Spinal cord (tissue), 10 donors: Measurements from ENCODE around the gene CDH13. TPM values are rescaled to one million over a fixed set of nuclear protein-coding genes. Genes with fewer than 3 reads are reported as not detected.

Source experiments
- DNase-seq, 6 donors: peaks; one replicate each; pipeline versions ENCODE4 v3.0.0 to v3.0.0-alpha.2; 2013 to 2015; ENCODE audit warnings: low spot score in 6 of 6, low read depth in 4 of 6
- H3K27ac ChIP-seq: one replicate; pipeline ENCODE4 v1.5.1; 2013; ENCODE audit warnings: low read depth, low read length, control low read depth
- H3K27me3 ChIP-seq: one replicate; pipeline ENCODE4 v1.6.1; 2013; ENCODE audit warnings: low read length; ENCODE audit not compliant: control insufficient read depth, insufficient read depth
- H3K36me3 ChIP-seq: one replicate; pipeline ENCODE4 v1.6.1; 2013; ENCODE audit warnings: low read length; ENCODE audit not compliant: control insufficient read depth, insufficient read depth
- H3K4me1 ChIP-seq: one replicate; pipeline ENCODE4 v1.6.1; 2013; ENCODE audit warnings: low read length; ENCODE audit not compliant: control insufficient read depth, insufficient read depth
- H3K4me3 ChIP-seq: one replicate; pipeline ENCODE4 v1.5.1; 2013; ENCODE audit warnings: low read depth, low read length, control low read depth
- H3K9me3 ChIP-seq: one replicate; pipeline ENCODE4 v1.6.1; 2013; ENCODE audit warnings: low read length; ENCODE audit not compliant: control insufficient read depth, insufficient read depth
- WGBS: methylation state at CpG from one replicate; pipeline ENCODE4 v1.1.5; 2013; ENCODE audit warnings: missing lambda C conversion rate; ENCODE audit not compliant: insufficient coverage; 5-methylcytosine and 5-hydroxymethylcytosine counted together
- polyA plus RNA-seq, 2 donors: library from polyadenylated mRNA; unstranded; fragments of 120-200 nt; gene quantifications; one replicate each; pipeline ENCODE4 v1.2.1, GENCODE V29; 2013; ENCODE audit not compliant: insufficient read length in 2 of 2
- total RNA-seq, 2 donors: library from RNA; depleted of rRNA in 1 of 2; stranded (reverse); fragments of 120-200 nt in 1 of 2; fragments of >200 nt in 1 of 2; gene quantifications; one replicate each; pipeline versions ENCODE4 v1.2.3 to v1.2.4, GENCODE V29; 2013 to 2014
- donor health status: healthy.

CDH13 gene
- total and polyA plus RNA-seq, 4 donors, result 34.5 to 82.3 (median 76.4) TPM

DNA sequence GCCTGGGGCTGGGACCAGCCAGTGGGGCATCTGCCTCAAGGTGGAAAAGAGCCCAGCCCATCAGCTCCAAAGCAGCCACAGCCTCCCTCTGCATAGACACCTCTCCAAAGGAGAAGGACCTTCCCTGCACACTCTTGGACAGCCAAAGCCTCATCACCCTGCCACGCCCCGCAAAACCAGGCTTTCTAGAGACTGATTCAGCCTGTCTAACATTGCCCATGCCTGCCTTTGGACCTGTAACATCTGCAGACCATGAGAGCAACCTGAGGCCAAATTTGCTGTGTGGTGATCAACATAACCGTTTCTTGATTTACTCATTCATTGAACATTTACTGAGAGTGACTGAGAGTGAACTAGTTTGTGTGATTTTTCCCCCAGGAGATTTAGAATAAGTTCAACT is 961.3 kb downstream of the CDH13 start:
- Histone ChIP-seq H3K36me3 (no peaks in the 10 kb centered on the region), H3K27me3 (no peaks in the 10 kb centered on the region), H3K27ac (no peak overlapping the region), H3K4me1 (peaks cover 8% of the 10 kb centered on the region), H3K4me3 (no peak overlapping the region), H3K9me3 (no peaks in the 10 kb centered on the region)
- 93% methylated on average over 2 of the region's 3 CpGs for WGBS
- no peak for DNase-seq

DNA sequence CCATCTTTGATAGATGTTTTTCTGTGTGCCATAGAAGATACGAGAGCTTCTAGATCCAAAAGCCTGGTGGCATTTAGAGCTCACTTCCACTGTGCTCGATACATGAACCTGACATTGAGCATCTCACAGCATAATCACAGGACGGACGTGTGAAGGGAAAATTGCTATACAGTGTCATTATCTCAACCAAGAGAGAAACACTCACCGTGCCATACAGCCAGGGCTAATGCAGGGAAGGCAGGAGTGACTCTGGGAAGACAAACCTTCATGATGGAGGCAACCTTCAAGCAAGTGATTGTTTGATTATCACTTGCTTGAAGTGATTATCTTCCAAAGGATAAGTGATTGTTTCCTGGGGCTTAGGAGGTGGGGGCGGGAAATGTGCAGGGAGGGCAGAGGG is 962.8 kb downstream of the CDH13 start:
- peaks cover 8% of the 10 kb centered on the region for H3K4me1 ChIP-seq
- WGBS, result 85% methylated on average over 5 of the region's 6 CpGs

DNA sequence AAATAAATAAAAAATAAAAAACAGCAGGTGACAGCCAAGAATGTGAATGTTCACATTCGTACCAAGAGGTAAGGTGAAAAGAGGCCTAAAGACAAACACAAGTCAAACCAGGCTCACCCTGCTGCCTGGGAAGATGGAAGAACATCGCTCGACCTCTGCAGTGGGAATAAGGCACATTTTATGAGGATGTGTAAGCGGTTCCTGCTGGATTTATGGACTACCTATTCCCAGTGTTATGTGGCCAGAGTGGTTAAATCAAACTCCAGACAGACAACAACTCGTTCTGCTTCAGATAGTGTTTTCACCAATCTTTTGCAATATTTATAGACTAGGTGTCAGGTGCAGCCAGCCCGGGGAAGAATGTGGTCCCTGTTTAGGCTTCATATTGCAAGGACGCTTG is 966.0 kb downstream of the CDH13 start:
- Histone ChIP-seq H3K27me3 (no peaks in the 10 kb centered on the region), H3K27ac (no peak overlapping the region), H3K4me3 (no peak overlapping the region), H3K36me3 (no peaks in the 10 kb centered on the region), H3K9me3 (no peaks in the 10 kb centered on the region), H3K4me1 (peaks cover 4% of the 10 kb centered on the region)
- DNase-seq, result peak in 1 of 6 donors; percentile 48
- 78% methylated on average over 5 of the region's 7 CpGs for WGBS

More for the DNA sequence above, 962.8 kb downstream of the CDH13 start:
- Histone ChIP-seq H3K4me3 (no peak overlapping the region), H3K27me3 (no peaks in the 10 kb centered on the region), H3K9me3 (no peaks in the 10 kb centered on the region), H3K36me3 (no peaks in the 10 kb centered on the region), H3K27ac (no peak overlapping the region)
- DNase-seq, result no peak

DNA sequence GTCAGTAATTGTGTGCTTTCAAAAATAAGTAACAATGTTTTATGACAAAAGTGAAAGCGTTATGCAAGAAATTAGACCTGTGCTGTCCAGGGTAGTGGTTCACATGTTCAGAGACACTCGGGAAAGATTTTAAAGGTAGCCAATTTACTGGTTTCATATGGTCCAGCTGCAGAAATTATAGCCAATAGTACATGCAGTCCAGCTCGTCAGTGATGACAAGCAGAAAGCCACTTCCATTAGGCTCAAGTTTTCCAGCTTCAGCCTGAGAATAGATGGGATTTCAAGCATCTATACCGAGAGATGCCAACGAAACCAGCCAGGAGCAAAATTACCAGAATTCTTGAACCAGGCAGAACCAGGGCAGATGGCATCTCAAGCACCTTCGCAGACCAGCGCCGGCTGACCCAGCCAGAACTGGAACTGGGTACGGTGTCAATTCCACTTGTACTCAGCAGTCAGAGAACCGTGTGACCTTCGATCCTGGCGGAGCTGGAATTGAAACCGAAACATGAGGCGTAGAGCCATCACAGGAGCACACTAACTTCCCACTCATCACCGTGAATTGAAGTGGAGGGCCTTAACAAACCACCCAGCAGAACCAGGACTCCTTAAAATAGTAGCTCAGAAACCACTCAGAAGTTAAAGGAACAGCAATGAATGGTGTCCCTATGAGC is 973.2 kb downstream of the CDH13 start:
- Histone ChIP-seq H3K9me3 (no peaks in the 10 kb centered on the region), H3K27me3 (no peaks in the 10 kb centered on the region), H3K4me1 (no peaks in the 10 kb centered on the region), H3K4me3 (no peak overlapping the region), H3K27ac (no peak overlapping the region), H3K36me3 (no peaks in the 10 kb centered on the region)
- 92% methylated on average over 14 of the region's 15 CpGs for WGBS
- DNase-seq, result no peak

DNA sequence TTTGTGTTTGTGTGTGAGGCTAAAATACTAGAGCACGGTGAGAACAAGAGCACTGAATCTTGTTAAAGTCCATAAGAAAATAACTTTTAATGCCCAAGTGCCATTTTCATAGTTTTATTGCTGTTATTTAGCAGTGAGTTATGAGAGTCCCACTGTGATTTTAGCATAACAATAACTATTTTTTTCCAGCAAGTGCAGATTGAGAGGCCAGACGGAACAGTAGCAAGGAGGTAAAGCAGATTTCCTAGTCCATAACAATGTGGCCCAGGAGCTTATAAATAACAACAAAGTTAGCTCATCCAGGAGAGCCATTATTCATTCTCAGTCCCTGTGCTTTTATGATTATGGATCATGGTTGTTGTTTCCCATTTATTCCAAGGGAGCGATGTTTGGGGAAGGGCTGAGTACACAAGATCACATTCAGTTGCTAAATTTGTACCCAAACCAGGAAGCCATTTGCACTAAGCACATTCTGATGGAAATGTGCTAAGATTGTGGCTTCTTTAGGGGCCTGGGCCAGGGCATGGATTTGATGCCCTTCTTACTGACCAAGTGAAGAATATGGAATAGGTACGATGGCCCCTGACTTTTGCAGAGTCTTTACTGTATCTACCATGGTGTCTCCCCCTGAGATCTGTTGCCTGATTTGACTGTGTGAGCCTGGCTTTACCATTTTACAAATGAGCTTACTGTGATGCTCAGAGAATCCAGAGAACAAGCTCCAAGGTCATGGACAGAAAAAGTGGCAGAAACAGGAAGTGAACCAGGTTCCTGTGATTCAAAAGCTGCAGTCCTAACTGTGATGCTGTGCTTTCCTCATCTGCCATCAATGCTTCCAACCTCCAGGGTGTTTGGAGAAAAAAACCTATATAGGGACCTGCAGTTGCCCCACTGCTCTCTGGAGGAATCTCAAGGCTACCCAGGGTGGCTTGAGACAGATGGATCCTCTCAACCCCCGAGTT is 976.3 kb downstream of the CDH13 start:
- no peak overlapping the region for H3K27ac ChIP-seq
- peak in 1 of 6 donors; percentile 60 for DNase-seq
- no peaks in the 10 kb centered on the region for H3K36me3 ChIP-seq
- H3K27me3 ChIP-seq, result no peaks in the 10 kb centered on the region
- H3K4me1 ChIP-seq, result no peaks in the 10 kb centered on the region
- WGBS, result 43% methylated on average over 1 of the region's 5 CpGs
- no peak overlapping the region for H3K4me3 ChIP-seq
- no peaks in the 10 kb centered on the region for H3K9me3 ChIP-seq

DNA sequence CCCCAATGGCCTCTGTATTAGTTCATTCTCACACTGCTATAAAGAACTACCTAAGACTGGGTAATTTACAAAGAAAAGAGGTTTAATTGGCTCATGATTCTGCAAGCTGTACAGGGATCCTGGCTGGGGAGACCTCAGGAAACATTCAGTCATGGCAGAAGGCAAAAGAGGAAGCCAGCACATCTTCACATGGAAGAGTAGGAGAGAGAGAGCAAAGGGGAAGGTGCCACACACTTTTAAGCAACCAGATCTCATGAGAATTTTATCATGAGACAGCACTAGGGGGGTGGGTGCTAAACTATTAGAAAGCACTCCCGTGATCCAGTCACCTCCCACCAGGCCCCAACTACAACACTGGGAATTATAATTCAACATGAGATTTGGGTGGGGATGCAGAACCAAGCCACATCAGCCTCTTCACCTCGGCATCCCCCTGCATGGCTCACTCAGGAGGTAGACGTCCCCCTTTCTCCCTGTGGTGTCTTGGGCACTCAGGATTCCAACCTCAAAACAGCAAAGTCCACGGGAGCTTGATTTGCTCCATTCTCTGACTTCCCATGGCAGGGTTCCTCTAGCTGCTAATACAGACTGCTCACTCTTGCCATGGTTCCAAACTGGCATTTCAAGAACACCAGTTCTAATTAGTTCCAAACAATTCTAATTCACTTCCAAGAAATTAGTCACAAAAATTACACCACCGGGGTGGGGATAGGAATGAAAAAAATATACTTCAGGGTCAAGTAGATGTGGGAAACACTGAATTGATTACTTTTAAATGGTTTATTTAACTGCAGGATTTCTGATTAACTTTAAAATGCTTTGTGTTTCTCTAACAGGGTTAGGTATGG is 977.2 kb downstream of the CDH13 start:
- Histone ChIP-seq H3K4me3 (no peak overlapping the region), H3K36me3 (no peaks in the 10 kb centered on the region), H3K27me3 (no peaks in the 10 kb centered on the region), H3K27ac (no peak overlapping the region), H3K4me1 (no peaks in the 10 kb centered on the region), H3K9me3 (no peaks in the 10 kb centered on the region)
- 69% methylated on average over 4 of the region's 5 CpGs for WGBS
- peak in 1 of 6 donors; percentile 53 for DNase-seq

DNA sequence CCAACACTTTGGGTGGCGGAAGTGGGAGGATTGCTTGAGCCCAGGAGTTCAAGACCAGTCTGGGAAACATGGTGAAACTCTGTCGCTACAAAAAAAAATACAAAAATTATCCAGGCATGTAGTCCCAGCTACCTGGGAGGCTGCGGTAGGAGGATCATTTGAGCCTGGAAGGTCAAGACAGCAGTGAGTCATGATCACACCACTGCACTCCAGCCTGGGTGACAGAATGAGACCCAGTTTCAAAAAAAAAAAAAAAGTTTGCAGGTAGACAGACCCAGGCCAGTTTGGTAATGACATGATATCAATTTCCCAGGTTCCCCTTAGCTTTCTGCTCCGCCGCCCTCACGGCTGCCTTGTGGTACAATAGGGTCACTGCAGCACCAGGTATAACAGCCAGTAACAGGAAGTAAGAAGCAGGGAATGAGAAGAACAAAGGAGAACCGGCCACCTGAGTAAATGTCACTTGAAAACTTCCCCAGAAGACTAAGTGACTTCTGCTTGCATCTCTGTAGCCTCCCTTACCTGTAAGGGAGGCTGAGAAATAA is 979.8 kb downstream of the CDH13 start:
- H3K4me1 ChIP-seq, result no peaks in the 10 kb centered on the region
- no peaks in the 10 kb centered on the region for H3K36me3 ChIP-seq
- H3K27ac ChIP-seq, result no peak overlapping the region
- no peaks in the 10 kb centered on the region for H3K9me3 ChIP-seq
- H3K27me3 ChIP-seq, result no peaks in the 10 kb centered on the region
- 98% methylated on average over 5 of the region's 7 CpGs for WGBS
- DNase-seq, result no peak
- H3K4me3 ChIP-seq, result no peak overlapping the region

DNA sequence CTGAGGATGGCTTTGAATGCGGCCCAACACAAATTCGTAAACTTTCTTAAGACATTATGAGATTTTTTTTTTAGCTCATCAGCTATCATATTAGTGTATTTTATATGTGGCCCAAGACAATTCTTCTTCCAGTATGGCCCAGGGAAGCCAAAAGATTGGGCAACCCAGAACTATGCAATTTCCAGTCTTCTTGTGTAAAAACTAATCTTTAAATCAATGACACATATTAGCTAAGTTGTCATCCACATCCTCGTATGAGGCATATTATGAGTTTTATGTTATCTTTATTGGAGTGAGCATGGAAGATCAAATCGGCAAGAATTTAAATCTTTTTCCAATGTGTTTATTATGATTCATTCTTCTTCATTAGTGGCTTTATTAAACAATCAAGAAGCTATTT is 982.4 kb downstream of the CDH13 start:
- Histone ChIP-seq H3K27me3 (no peaks in the 10 kb centered on the region), H3K36me3 (no peaks in the 10 kb centered on the region), H3K4me3 (no peak overlapping the region), H3K27ac (no peak overlapping the region), H3K4me1 (no peaks in the 10 kb centered on the region), H3K9me3 (no peaks in the 10 kb centered on the region)
- no peak for DNase-seq
- WGBS, result no CpG with 5 or more reads among the region's 4 CpGs
